Measurements from ENCODE around the gene GGA1.
"Not testable (repeated sequence)": the region's sequence is repeated elsewhere in the genome, so short reads cannot be mapped to it uniquely, and the experiment has no call there.

DNA sequence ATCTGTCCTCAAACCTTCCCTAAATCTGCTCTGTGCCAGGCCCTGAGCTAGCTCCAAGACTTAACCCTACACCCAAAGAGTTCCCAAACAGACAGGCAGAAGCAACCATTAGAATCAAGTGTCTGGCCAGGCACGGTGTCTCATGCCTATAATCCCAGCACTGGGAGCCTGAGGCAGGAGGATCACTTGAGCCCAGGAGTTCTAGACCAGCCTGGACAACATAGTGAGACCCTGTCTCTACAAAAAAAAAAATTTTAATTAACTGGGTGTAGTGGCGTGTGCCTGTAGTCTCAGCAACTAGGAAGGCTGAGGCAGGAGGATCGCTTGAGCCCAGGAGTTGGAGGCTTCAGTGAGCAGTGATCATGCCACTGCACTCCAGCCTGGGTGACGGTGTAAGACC is 47.9 kb downstream of the GGA1 start:
- TF ChIP-seq, protein P1, sequence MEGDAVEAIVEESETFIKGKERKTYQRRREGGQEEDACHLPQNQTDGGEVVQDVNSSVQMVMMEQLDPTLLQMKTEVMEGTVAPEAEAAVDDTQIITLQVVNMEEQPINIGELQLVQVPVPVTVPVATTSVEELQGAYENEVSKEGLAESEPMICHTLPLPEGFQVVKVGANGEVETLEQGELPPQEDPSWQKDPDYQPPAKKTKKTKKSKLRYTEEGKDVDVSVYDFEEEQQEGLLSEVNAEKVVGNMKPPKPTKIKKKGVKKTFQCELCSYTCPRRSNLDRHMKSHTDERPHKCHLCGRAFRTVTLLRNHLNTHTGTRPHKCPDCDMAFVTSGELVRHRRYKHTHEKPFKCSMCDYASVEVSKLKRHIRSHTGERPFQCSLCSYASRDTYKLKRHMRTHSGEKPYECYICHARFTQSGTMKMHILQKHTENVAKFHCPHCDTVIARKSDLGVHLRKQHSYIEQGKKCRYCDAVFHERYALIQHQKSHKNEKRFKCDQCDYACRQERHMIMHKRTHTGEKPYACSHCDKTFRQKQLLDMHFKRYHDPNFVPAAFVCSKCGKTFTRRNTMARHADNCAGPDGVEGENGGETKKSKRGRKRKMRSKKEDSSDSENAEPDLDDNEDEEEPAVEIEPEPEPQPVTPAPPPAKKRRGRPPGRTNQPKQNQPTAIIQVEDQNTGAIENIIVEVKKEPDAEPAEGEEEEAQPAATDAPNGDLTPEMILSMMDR (IDR thresholded peaks at IDR 0.05) = not testable (repeated sequence)
- TF ChIP-seq POLR2A (IDR thresholded peaks at IDR 0.05) = not testable (repeated sequence)

Data from thyroid gland (tissue), 4 donors.